Uterus (tissue), 4 donors: ENCODE data around the gene PRPF18. TPM values are rescaled to one million over a fixed set of nuclear protein-coding genes. Genes with fewer than 3 reads are reported as not detected.

Experiments used
- DNase-seq, 2 donors: peaks; one replicate each; pipeline ENCODE4 v3.0.0-alpha.2; 2019 to 2020
- H3K27ac ChIP-seq, 2 donors: fragments of 200-600 bp; sonication (generic); 1 replicate in 1 of 2; 2 replicates in 1 of 2; pipeline ENCODE4 v1.5.1; 2016 to 2018
- H3K27me3 ChIP-seq, 2 donors: fragments of 200-600 bp; sonication (generic); one replicate each; pipeline ENCODE4 v1.5.1; 2018 to 2019; ENCODE audit warnings: control low read depth in 1 of 2
- H3K36me3 ChIP-seq, 2 donors: fragments of 200-600 bp; sonication (generic); one replicate each; pipeline ENCODE4 v1.5.1; 2019; ENCODE audit warnings: control low read depth in 1 of 2
- H3K4me1 ChIP-seq, 2 donors: fragments of 200-600 bp; sonication (generic); one replicate each; pipeline ENCODE4 v1.5.1; 2018 to 2019; ENCODE audit warnings: control low read depth in 1 of 2
- H3K4me3 ChIP-seq, 2 donors: fragments of 200-600 bp; sonication (generic); 1 replicate in 1 of 2; 2 replicates in 1 of 2; pipeline ENCODE4 v1.5.1; 2018 to 2019; ENCODE audit warnings: mild to moderate bottlenecking in 1 of 2
- H3K9me3 ChIP-seq, 2 donors: fragments of 200-600 bp; sonication (generic); one replicate each; pipeline ENCODE4 v1.5.1; 2019; ENCODE audit warnings: control low read depth in 1 of 2
- CTCF ChIP-seq, 4 experiments: fragments of 200-600 bp in 2 of 4; fragments of 450-650 bp in 2 of 4; sonication (generic) in 2 of 4; IDR thresholded peaks; one replicate each; pipeline ENCODE4 v1.5.1; 2016 to 2019; ENCODE audit warnings: antibody characterized with exemption in 4 of 4, mild to moderate bottlenecking in 2 of 4, moderate library complexity in 1 of 4
- POLR2A ChIP-seq, 2 donors: fragments of 450-650 bp; IDR thresholded peaks; one replicate each; pipeline ENCODE4 v1.6.1; 2016; ENCODE audit warnings: antibody characterized with exemption in 2 of 2, mild to moderate bottlenecking in 1 of 2, moderate library complexity in 1 of 2
- intact Hi-C: fragments of 100-400 bp; cut with DNase I; formaldehyde crosslinking; loops from one replicate; pipeline ENCODE4 v1.15.1; 2023; ENCODE audit warnings: low total_unique reads
- total RNA-seq, 4 donors: library from RNA; depleted of rRNA in 3 of 4; stranded (reverse); fragments of >200 nt in 3 of 4; gene quantifications; one replicate each; pipeline versions ENCODE4 v1.1.0 to v1.2.4, GENCODE V29; 2014 to 2023
- donor health status: DM: yes; HTN: yes; CAD: no.

PRPF18 gene
- total RNA-seq, 4 donors from 2014 or later = 5.6 to 61.4 (median 22.5) TPM

GRCh38 chr10:13632440-13632839 lies 45.7 kb downstream of the PRPF18 start:
- H3K27me3 ChIP-seq = no peaks in the 10 kb centered on the region
- no peaks in the 10 kb centered on the region for H3K36me3 ChIP-seq
- peaks cover 0 to 5% of the 10 kb centered on the region in 2 donors for H3K4me1 ChIP-seq
- H3K4me3 ChIP-seq = no peak overlapping the region
- H3K27ac ChIP-seq = peak overlapping the region; percentile 61 to 73
- intact Hi-C loops = no loop called here
- TF ChIP-seq CTCF (IDR thresholded peaks at IDR 0.05) (no peak), POLR2A (IDR thresholded peaks at IDR 0.05) (no peak)
- H3K9me3 ChIP-seq = no peaks in the 10 kb centered on the region
- DNase-seq = no peak

- peak overlapping the region; percentile 61 to 73 for H3K27ac ChIP-seq
- no peaks in the 10 kb centered on the region for H3K27me3 ChIP-seq
- intact Hi-C loops = no loop called here
Observed at GRCh38 chr10:13632884-13633440, 46.2 kb downstream of the PRPF18 start.

GRCh38 chr10:13633689-13634088 lies 46.9 kb downstream of the PRPF18 start:
- intact Hi-C loops = no loop called here
- DNase-seq = peak; percentile 66 to 68
- no peaks in the 10 kb centered on the region for H3K27me3 ChIP-seq
- peaks cover 0 to 5% of the 10 kb centered on the region in 2 donors for H3K4me1 ChIP-seq
- peak overlapping the region; percentile 61 to 73 for H3K27ac ChIP-seq
- H3K4me3 ChIP-seq = no peak overlapping the region
- no peaks in the 10 kb centered on the region for H3K9me3 ChIP-seq
- TF ChIP-seq CTCF (IDR thresholded peaks at IDR 0.05) (no peak), POLR2A (IDR thresholded peaks at IDR 0.05) (no peak)
- H3K36me3 ChIP-seq = no peaks in the 10 kb centered on the region

More at GRCh38 chr10:13632884-13633440, 46.2 kb downstream of the PRPF18 start:
- no peak for TF ChIP-seq CTCF (IDR thresholded peaks at IDR 0.05)
- TF ChIP-seq POLR2A (IDR thresholded peaks at IDR 0.05) = no peak
- no peak overlapping the region for H3K4me3 ChIP-seq
- peaks cover 0 to 5% of the 10 kb centered on the region in 2 donors for H3K4me1 ChIP-seq
- no peak for DNase-seq
- no peaks in the 10 kb centered on the region for H3K36me3 ChIP-seq
- no peaks in the 10 kb centered on the region for H3K9me3 ChIP-seq

- H3K4me3 ChIP-seq = no peak overlapping the region
Observed at GRCh38 chr10:13634207-13634606, 47.4 kb downstream of the PRPF18 start.

More at GRCh38 chr10:13634207-13634606, 47.4 kb downstream of the PRPF18 start:
- TF ChIP-seq POLR2A (IDR thresholded peaks at IDR 0.05) = no peak
- TF ChIP-seq CTCF (IDR thresholded peaks at IDR 0.05) = no peak
- intact Hi-C loops = no loop called here
- Histone ChIP-seq H3K27ac (peak overlapping the region; percentile 55 to 60), H3K27me3 (no peaks in the 10 kb centered on the region), H3K4me1 (peaks cover 0 to 5% of the 10 kb centered on the region in 2 donors), H3K36me3 (no peaks in the 10 kb centered on the region), H3K9me3 (no peaks in the 10 kb centered on the region)
- DNase-seq = no peak
